Measurements from ENCODE around the gene CYP26C1.
A peak's percentile ranks its signal among the peaks of the same experiment; 100 is the strongest.

The CYP26C1 gene

GRCh38 chr10:93034426-93034825 is 26.2 kb upstream of the CYP26C1 start:
- no peak for TF ChIP-seq CTCF (IDR thresholded peaks at IDR 0.05; ENCODE audit: low read length)
- no peak for TF ChIP-seq EZH2 (IDR thresholded peaks at IDR 0.05; ENCODE audit: borderline replicate concordance, low read length)
- H3F3A ChIP-seq (ENCODE audit: insufficient read depth, low read length), result no peaks in the 10 kb centered on the region
- no peaks in the 10 kb centered on the region for H4K20me1 ChIP-seq (ENCODE audit: insufficient read depth, low read length)
- H3K9me3 ChIP-seq (ENCODE audit: low read length), result no peaks in the 10 kb centered on the region
- H3K9ac ChIP-seq (ENCODE audit: low read length), result no peak overlapping the region
- H3K36me3 ChIP-seq (ENCODE audit: insufficient read depth, low read length), result no peaks in the 10 kb centered on the region
- H3K9me2 ChIP-seq (ENCODE audit: low read depth, low read length), result no peaks in the 10 kb centered on the region
- no peak overlapping the region for H3K27ac ChIP-seq (ENCODE audit: low read depth, low read length, poor library complexity, severe bottlenecking)
- H2AFZ ChIP-seq (ENCODE audit: low read length), result no peak overlapping the region
- no peaks in the 10 kb centered on the region for H3K79me2 ChIP-seq (ENCODE audit: insufficient read depth, low read length)
- no peak overlapping the region for H3K4me3 ChIP-seq (ENCODE audit: low read depth, low read length, poor library complexity, severe bottlenecking)
- no peak overlapping the region for H3K4me2 ChIP-seq (ENCODE audit: low read length)
- no peaks in the 10 kb centered on the region for H3K4me1 ChIP-seq (ENCODE audit: insufficient read depth, low read length, severe bottlenecking)
- no peaks in the 10 kb centered on the region for H3K27me3 ChIP-seq (ENCODE audit: insufficient read depth, low read length)

DNA sequence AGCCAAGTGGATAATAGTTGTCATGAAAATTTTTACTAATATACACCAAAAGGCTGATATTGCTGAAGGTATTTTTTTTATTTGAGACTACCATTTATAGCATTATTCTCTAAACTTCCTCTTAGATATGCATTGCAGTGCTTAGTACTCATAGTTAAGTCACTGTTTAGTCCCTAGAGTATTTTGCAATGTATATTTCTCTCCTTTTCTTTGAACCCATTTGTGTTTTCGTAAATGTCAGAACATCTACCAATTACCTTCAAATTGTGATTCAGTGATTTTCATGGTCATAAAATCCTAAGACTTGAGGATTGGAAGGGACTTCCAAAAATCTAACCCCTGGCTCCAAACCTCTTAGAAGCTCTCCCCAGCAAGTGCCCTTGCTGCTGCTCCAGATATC is 21.5 kb upstream of the CYP26C1 start:
- Histone ChIP-seq H3K27me3 (ENCODE audit: insufficient read depth, low read length) (no peaks in the 10 kb centered on the region), H3F3A (ENCODE audit: insufficient read depth, low read length) (no peaks in the 10 kb centered on the region), H4K20me1 (ENCODE audit: insufficient read depth, low read length) (no peaks in the 10 kb centered on the region), H3K9me3 (ENCODE audit: low read length) (no peaks in the 10 kb centered on the region), H3K27ac (ENCODE audit: low read depth, low read length, poor library complexity, severe bottlenecking) (no peak overlapping the region), H3K4me2 (ENCODE audit: low read length) (no peak overlapping the region), H3K36me3 (ENCODE audit: insufficient read depth, low read length) (no peaks in the 10 kb centered on the region), H3K4me1 (ENCODE audit: insufficient read depth, low read length, severe bottlenecking) (no peaks in the 10 kb centered on the region), H3K79me2 (ENCODE audit: insufficient read depth, low read length) (no peaks in the 10 kb centered on the region), H3K9me2 (ENCODE audit: low read depth, low read length) (no peaks in the 10 kb centered on the region), H3K4me3 (ENCODE audit: low read depth, low read length, poor library complexity, severe bottlenecking) (no peak overlapping the region), H3K9ac (ENCODE audit: low read length) (no peak overlapping the region), H2AFZ (ENCODE audit: low read length) (no peak overlapping the region)
- TF ChIP-seq EZH2 (IDR thresholded peaks at IDR 0.05; ENCODE audit: borderline replicate concordance, low read length), result no peak
- no peak for TF ChIP-seq CTCF (IDR thresholded peaks at IDR 0.05; ENCODE audit: low read length)

DNA sequence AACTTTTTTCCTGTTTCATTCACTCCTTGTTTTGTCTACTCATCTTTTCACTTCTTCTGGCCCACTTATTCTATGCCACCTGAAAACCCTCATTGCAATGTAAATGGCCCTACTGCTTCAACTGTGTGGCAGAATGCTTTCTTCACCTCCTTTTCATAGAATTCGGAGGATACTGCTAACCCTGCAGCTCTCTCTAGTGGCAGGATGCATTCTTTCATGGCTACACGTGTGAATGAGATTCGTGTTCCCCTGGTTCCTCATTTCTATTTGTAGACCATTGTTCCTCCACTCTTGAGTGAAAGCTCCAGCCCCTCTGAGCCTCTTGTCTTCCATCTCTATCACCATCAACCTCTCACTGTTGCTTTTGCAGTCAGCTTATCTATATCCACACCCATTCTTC is 20.9 kb upstream of the CYP26C1 start:
- no peak overlapping the region for H3K4me3 ChIP-seq (ENCODE audit: low read depth, low read length, poor library complexity, severe bottlenecking)
- H3F3A ChIP-seq (ENCODE audit: insufficient read depth, low read length), result no peaks in the 10 kb centered on the region
- no peak overlapping the region for H3K27ac ChIP-seq (ENCODE audit: low read depth, low read length, poor library complexity, severe bottlenecking)
- no peak overlapping the region for H3K9ac ChIP-seq (ENCODE audit: low read length)
- no peaks in the 10 kb centered on the region for H3K9me3 ChIP-seq (ENCODE audit: low read length)
- no peaks in the 10 kb centered on the region for H3K79me2 ChIP-seq (ENCODE audit: insufficient read depth, low read length)
- no peak overlapping the region for H3K4me2 ChIP-seq (ENCODE audit: low read length)
- H4K20me1 ChIP-seq (ENCODE audit: insufficient read depth, low read length), result no peaks in the 10 kb centered on the region
- H3K27me3 ChIP-seq (ENCODE audit: insufficient read depth, low read length), result no peaks in the 10 kb centered on the region
- TF ChIP-seq CTCF (IDR thresholded peaks at IDR 0.05; ENCODE audit: low read length), result peak; percentile 58
- TF ChIP-seq EZH2 (IDR thresholded peaks at IDR 0.05; ENCODE audit: borderline replicate concordance, low read length), result no peak
- H3K4me1 ChIP-seq (ENCODE audit: insufficient read depth, low read length, severe bottlenecking), result no peaks in the 10 kb centered on the region
- no peaks in the 10 kb centered on the region for H3K9me2 ChIP-seq (ENCODE audit: low read depth, low read length)
- no peak overlapping the region for H2AFZ ChIP-seq (ENCODE audit: low read length)
- H3K36me3 ChIP-seq (ENCODE audit: insufficient read depth, low read length), result no peaks in the 10 kb centered on the region
